Measurements from ENCODE around the gene TAOK2.

Gene TAOK2

GRCh38 chr16:29984137-29984763, 10.6 kb downstream of the TAOK2 start:
- Histone ChIP-seq H3K27me3 (replicated peaks; ENCODE audit: control insufficient read depth, insufficient read depth, low read length) (no peaks in the 10 kb centered on the region), H3K4me3 (replicated peaks; ENCODE audit: low read depth, low read length) (no peak overlapping the region), H3K36me3 (ENCODE audit: control insufficient read depth, insufficient read depth, low read length) (peaks cover 61% of the 10 kb centered on the region)
- DNase-seq (ENCODE audit: extremely low read depth, insufficient read length): no peak
- no peak for TF ChIP-seq CTCF (IDR thresholded peaks at IDR 0.05; ENCODE audit: insufficient read depth, low read length, poor library complexity, severe bottlenecking)

GRCh38 chr16:29984764-29985147, 11.1 kb downstream of the TAOK2 start:
- Histone ChIP-seq H3K36me3 (ENCODE audit: control insufficient read depth, insufficient read depth, low read length) (peaks cover 56% of the 10 kb centered on the region), H3K4me3 (replicated peaks; ENCODE audit: low read depth, low read length) (no peak overlapping the region), H3K27me3 (replicated peaks; ENCODE audit: control insufficient read depth, insufficient read depth, low read length) (no peaks in the 10 kb centered on the region)
- no peak for DNase-seq (ENCODE audit: extremely low read depth, insufficient read length)
- no peak for TF ChIP-seq CTCF (IDR thresholded peaks at IDR 0.05; ENCODE audit: insufficient read depth, low read length, poor library complexity, severe bottlenecking)

- peaks cover 52% of the 10 kb centered on the region for H3K36me3 ChIP-seq (ENCODE audit: control insufficient read depth, insufficient read depth, low read length)
- no peaks in the 10 kb centered on the region for H3K27me3 ChIP-seq (replicated peaks; ENCODE audit: control insufficient read depth, insufficient read depth, low read length)
- DNase-seq (ENCODE audit: extremely low read depth, insufficient read length): no peak
- TF ChIP-seq CTCF (IDR thresholded peaks at IDR 0.05; ENCODE audit: insufficient read depth, low read length, poor library complexity, severe bottlenecking): no peak
- no peak overlapping the region for H3K4me3 ChIP-seq (replicated peaks; ENCODE audit: low read depth, low read length)
Observed at GRCh38 chr16:29985271-29985811, 11.7 kb downstream of the TAOK2 start.

- no peak for TF ChIP-seq CTCF (IDR thresholded peaks at IDR 0.05; ENCODE audit: insufficient read depth, low read length, poor library complexity, severe bottlenecking)
- H3K4me3 ChIP-seq (replicated peaks; ENCODE audit: low read depth, low read length): no peak overlapping the region
- peaks cover 54% of the 10 kb centered on the region for H3K36me3 ChIP-seq (ENCODE audit: control insufficient read depth, insufficient read depth, low read length)
- no peak for DNase-seq (ENCODE audit: extremely low read depth, insufficient read length)
- no peaks in the 10 kb centered on the region for H3K27me3 ChIP-seq (replicated peaks; ENCODE audit: control insufficient read depth, insufficient read depth, low read length)
Observed at GRCh38 chr16:29986231-29986630, 12.6 kb downstream of the TAOK2 start.

GRCh38 chr16:29986931-29987330, 13.3 kb downstream of the TAOK2 start:
- no peak overlapping the region for H3K4me3 ChIP-seq (replicated peaks; ENCODE audit: low read depth, low read length)
- TF ChIP-seq CTCF (IDR thresholded peaks at IDR 0.05; ENCODE audit: insufficient read depth, low read length, poor library complexity, severe bottlenecking): no peak
- H3K36me3 ChIP-seq (ENCODE audit: control insufficient read depth, insufficient read depth, low read length): peaks cover 49% of the 10 kb centered on the region
- no peaks in the 10 kb centered on the region for H3K27me3 ChIP-seq (replicated peaks; ENCODE audit: control insufficient read depth, insufficient read depth, low read length)
- no peak for DNase-seq (ENCODE audit: extremely low read depth, insufficient read length)

Data from GM06990 (cell line).